Hypothalamus (tissue), 51 donors: Measurements from ENCODE around the gene RRP7A.
A peak's percentile ranks its signal among the peaks of the same experiment; 100 is the strongest.
"Not testable (repeated sequence)": the region's sequence is repeated elsewhere in the genome, so short reads cannot be mapped to it uniquely, and the experiment has no call there.

Experiments used
- DNase-seq, 51 donors: peaks; one replicate each; lab custom pipeline; 2025; lab: John Stamatoyannopoulos, UW

Gene RRP7A

DNA sequence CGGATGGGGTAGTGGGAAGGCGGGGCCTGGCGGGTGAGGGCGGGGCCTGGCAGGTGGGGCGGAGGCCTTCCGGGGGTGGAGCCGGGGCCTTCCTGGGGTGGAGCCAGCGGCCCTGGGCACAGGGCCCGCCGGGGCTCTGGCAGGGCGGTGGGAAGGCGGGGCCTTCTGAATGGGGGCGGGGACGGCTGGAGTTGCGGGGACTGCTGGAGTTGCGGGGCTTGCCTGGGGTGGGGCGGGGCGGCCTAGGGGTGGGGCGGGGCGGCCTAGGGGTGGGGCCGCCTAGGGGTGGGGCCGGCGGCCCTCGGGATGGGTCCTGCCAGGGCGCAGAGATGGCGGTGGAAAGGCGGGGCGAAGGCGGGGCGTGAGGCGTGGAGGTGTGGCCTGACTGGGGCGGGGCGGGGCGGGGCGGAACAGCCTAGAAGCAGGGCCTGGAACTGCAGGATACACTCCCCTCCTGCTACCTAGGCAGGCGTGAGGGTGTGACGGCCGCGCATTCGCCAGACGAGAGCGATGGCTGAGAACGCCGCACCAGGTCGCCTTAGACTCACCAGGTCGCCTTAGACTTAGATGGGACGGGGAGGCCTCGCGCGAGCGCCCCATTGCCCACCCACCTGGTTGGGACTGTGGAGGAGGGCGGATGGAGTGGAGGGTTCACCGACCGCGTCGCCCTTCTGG lies 19.3 kb downstream of the RRP7A start:
- DNase-seq: peak in 50 of 51 donors; percentile 16 to 96 (median 80)

DNA sequence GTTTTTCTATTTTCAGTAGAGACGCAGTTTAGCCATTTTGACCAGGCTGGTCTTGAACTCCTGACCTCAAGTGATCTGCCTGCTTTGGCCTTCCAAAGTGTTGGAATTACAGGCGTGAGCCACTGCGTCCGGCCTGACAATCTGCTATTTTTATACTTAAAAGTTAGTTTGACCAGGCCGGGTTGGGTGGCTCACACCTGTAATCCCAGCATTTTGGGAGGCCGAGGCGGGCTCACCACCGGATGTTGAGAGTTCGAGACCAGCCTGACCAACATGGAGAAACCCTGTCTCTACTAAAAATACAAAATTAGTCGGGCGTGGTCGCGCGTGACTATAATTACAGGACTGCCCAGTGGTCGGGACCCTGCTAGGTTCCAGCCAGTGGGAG lies 19.8 kb downstream of the RRP7A start:
- DNase-seq: peak in 1 of 51 donors; percentile 14

DNA sequence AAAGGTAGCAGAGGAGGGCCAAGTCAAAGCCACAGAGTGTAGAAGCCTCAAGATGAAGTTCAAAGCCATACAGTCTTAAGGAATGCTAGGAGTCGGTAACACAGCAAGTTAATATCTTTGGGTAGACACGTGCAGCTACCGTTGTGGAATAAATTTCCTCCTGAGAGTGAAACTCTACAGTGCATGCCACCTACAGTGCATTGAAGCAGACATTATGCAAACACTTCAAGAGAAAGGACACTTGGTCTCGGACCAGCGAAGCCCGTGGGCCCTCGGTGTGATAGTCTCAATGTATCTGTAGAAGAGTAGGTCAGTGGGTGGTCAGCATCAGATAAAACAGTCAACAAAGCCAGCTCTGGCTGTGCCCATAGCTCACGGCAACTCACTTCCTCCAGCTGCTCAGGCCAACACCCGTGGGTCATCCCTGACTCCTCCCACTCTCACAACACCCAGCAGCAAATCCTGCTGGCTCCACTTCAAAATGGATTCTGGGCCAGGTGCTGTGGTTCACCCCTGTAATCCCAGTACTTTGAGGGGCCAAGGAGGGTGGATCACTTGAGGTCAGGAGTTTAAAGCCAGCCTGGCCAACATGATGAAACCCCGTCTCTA lies 24.0 kb downstream of the RRP7A start:
- DNase-seq: not testable (repeated sequence)

DNA sequence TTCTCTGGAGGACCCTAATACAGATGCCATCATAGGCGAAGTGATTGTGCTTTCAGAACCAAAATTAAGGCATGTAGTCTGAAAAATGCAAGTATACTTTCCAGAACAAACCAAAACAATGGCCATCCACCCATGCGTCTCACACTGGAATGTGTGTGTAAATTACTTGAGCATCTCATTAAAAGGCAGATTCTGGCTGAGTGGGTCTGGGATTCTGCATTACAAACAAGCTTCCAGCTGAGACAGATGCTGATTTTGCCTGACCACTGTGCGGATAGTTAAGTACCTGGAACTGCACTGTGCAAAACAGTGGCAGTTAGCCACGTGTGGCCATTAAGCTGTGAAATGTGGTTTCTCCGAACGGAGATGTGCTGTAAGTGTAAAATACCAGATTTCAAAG lies 26.2 kb downstream of the RRP7A start:
- no peak for DNase-seq

DNA sequence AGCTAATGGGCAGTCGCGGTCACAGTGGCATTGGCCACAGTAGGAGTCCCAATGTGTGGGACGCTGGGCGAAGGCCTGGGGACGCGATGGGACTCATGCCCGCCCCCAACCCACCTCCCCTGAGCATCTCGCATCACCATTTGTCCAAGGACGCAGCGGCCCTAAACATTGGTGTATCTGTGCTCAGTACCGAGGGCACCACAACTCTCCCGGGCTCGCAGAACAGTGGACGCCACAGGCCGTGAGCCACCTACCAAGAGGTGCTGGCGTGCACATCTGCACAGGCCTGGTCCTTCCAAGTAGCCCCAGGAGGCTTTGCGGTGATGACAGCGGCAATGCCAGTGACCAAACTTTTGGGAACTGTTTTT lies 27.3 kb downstream of the RRP7A start:
- DNase-seq: no peak

DNA sequence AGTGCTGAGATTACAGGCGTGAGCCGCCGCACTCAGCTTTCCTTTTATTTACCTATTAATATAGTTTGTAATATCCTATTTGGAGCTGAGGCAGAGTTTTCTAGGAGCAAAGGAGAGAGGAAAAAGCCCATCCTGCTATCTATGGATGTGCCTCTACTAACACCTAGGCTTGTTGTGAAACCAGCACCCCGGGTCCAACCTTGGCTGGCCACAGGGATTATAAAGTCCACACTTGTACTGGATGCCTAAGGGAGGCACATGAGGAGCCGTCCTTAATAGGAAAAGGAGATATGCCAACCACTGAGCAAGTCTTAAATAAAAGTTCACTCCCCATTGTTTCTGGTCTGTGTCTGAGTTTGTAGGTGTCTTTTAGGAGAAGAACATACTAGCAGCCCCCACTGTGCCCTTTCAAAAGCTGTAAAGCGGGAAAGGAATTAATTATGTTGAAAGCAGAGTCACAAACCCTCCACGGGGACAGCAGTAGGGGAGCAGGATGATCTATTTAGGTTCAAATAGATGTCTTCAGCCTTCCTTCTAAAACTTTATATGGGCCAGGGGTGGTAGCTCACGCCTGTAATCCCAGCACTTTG lies 29.3 kb downstream of the RRP7A start:
- DNase-seq: no peak

DNA sequence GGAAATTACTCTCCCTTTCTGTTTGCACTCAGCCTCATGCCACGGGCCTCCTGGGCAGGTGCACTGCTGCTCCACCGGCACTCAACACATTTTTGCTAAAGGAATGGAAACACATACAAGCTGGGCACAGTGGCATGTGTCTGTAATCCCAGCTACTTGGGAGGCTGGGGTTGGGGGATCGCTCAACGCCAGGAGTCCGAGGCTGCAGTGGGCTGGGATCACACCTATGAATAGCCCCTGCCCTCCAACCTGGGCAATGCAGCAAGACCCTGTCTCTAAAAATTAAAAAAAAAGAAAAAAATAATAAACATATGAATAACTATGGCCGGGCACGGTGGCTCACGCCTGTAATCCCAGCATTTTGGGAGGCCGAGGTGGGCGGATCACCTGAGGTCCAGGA lies 30.6 kb downstream of the RRP7A start:
- no peak for DNase-seq

DNA sequence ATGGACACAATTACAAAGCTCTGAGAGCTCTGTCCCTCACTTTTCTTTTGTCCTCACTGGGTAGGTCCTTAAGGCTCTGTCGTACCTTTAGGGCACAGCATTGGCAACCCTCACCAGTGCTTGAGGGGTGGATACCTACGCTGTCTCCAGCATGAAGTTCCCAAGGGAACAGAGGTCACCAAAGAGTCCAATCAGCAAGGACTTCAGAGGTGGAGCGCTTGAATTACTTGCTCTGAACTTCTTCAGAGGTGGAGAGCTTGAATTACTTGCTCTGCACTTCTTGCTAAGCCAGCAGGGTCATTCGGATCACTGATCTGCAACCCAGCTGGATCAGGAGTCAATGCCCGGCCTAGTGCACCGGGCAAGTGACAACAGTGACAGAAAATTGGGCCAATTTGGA lies 35.1 kb downstream of the RRP7A start:
- DNase-seq: no peak

DNA sequence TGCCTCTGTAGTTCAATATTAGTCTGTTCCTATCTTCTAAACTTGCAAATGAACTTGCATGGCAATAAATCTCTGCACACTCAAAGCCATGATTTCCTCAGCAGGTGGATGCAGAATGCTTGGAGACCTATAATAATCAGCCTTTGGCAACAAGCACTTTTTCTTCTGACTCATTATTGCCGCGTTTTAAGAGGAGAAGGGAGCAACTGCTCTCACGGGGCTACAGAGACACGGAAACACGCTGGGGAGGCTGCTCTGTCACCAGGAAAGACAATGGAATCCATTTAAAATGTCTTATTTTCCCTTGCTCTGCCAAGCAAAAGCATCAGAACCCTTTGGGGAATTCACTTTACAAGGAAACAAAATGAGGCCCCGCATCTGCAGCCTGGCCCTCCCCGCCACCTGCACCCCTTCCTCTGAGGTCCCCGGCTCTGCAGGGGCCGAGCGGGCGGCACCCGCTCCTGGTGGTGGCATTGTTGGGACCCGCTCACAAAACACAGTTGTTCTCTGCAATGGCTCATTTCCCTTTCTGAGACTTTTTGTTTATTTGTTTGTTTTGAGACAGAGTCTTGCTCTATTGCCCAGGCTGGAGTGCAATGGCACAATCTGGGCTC lies 35.9 kb downstream of the RRP7A start:
- not testable (repeated sequence) for DNase-seq

DNA sequence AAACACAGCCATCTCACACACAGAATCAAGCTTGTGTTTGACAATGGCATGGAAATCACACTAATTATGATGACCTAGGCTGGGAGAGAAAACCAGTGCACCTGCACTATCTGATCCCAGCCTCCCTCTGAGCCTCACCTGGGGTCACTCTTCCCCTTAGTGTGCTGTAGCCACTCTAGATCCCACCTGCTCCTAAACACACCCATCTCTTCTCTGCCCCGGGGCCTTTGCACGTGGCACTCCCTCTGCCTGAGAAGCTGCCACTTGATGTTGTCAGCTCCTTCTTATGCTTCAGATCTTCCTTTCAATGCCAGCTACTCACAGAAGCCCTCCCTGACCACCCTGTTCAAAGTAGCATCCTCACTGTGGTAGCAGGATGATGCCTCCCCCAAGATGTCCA lies 44.5 kb downstream of the RRP7A start:
- DNase-seq: no peak

DNA sequence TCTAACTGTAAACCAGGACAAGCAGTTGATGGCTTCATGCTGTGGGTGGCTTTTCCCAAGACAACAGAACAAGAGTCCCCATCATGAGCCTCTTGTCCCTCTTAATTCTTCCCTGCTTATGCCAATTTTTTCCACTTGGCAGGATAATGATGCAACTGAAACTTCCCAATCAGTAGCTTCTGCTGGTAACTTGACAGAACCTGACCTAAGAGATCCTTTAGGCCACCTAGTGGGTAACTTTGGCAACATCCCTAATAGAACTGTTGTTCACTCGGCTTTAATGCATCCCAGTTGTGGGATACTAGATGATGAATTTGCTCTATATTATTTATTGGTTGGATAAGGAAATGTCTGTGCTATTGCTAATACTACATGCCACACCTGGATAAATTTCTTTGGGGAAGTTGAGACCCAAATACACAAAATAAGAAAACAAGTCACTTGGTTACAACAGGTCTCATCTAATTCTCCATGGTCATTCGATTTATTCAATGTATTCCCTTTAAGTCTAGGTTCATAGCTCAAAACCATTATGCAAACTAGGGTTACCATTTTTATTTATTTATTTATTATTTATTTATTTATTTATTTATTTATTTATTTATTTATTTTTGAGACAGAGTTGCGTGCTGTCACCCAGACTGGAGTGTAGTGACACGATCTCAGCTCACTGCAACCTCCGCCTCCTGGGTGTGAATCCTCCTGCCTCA lies 46.0 kb downstream of the RRP7A start:
- peak in 3 of 51 donors; percentile 2 to 24 (median 2) for DNase-seq

DNA sequence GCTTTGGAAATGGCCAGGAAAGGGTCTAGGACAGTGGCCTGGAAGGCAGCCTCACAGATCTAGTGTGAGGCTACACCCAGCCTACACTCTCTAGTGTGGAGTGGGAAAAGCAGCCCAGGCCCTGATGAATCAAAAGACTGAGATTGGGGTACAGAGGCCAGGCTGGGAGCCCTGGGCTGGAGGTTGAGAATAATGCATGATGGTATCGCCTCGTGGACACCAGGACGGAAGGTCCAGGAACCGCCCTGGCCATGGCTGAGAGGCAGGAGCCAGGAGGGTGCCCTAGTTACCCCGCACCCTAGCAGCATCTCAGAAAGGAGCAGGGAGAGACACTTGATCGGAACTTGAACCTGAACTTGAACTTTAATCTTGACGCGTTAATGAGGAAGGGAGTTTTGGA lies 46.9 kb downstream of the RRP7A start:
- no peak for DNase-seq

DNA sequence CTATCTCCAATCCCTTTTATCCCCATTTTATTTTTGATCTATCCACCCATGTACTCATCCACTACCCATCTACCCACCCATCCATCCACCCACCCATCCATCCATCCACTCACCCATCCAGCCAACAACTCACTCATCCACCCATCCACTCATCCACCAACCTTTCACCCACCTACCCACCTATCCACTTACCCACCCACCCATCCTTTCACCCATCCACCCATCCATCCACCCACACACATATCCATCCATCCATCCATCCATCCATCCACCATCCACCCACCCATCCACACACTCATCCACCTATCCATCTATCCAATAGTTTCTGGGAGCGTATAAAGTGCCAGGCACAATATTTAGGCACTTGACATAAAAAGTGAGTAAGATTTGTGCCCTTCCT lies 48.2 kb downstream of the RRP7A start:
- no peak for DNase-seq

DNA sequence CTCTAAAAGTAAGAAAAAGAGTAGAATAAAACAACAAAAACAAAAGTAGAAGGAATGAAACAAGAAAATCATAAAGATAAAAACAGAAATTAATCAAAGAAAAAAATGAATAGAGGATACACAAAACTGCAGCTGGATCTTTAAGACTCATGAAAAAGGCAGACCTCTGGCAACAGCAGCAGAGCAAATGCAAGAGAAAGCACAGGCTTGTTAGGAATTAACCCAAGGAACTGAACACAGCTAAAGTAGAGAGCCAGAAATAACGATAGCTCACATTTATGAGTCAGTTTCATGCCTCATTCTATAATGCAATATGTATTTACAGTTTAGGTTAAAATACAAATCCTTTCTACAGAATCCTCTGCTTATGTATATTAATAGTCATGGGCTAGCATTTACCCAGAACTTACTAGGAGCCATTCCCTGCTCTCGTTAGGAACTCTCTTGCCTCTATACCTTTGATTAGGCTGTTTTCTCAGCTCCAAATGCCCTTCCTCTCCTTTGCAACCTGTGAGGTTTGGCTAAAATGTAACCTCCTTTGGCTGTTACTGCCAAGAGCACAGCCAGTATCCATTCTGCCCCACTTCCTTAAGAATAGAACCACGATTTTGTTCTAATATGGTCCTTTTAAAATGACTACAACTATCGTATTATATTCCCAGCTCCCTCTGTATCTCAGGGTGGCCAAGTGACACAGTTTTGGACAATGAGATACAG lies 49.1 kb downstream of the RRP7A start:
- DNase-seq: no peak

DNA sequence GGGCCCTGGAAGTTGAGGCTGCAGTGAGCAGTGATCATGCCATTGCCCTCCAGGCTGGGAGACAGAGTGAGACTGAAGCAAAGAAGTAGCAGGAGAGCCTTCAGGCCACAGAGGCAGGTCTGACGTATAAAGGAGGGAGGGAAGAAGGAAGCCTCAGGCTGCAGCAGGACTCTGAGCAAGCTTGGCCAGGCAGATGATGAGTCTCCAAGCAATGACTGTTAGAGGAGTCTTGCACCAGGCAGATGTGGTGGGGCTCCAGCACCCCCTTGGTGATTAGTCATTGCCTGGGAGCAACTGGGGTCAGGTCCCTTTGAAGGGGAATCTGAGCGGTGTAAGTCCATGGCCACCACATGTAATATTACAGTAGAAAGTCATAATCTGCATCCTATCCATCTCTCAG lies 50.8 kb downstream of the RRP7A start:
- no peak for DNase-seq

DNA sequence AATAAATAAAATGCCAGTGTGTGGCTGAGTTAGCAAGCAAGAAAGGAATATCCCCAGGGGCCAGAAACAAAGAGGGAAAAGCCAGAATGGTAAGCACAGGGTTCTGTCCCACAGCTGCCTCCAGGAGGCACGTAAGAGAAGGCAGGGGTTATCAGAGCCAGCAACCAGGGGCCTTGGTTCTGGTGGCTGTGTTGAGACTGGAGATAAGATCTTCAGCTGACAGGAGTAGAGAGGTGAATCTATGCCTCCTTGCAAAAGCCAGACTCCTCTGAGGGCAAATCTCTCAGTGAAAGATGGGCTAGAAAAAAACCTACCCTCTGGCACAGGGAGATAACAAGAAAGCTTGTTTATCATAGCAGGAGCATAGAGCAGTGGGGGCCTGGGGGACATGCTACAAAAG lies 57.6 kb downstream of the RRP7A start:
- DNase-seq: no peak

DNA sequence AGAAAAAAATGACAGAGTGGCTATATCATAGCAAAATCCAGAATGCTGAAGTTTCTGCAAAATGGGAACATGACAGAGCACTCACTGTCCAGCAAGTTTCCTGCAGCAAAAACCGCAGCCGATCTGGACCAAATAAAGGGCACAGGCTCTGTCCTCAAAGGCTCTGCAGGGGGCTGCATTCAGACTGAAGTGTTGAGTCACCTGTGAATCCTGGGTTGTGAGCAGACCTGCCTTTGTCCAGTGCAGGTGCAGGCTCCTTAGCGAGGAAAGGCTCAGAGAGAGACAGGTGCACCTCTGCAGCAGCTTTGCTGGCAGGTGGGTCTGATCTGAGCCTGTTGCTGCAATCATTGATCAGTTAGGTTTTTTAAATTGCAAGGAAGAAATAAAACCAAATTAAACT lies 58.1 kb downstream of the RRP7A start:
- no peak for DNase-seq
